Fibroblast of skin of abdomen (primary cell): ENCODE results near the gene PWWP2B. TPM values are rescaled to one million over a fixed set of nuclear protein-coding genes. Genes with fewer than 3 reads are reported as not detected.
A peak's percentile ranks its signal among the peaks of the same experiment; 100 is the strongest.

Source experiments
- DNase-seq: peaks from one replicate; pipeline ENCODE4 v3.0.0-alpha.2; 2013
- polyA plus RNA-seq, 2 experiments: library from polyadenylated mRNA; unstranded; fragments of 120-200 nt; gene quantifications; one replicate each; pipeline ENCODE4 v1.2.1, GENCODE V29; 2013; ENCODE audit not compliant: insufficient read length in 2 of 2

The PWWP2B gene
- 5.3 TPM for polyA plus RNA-seq (2013, experiment 1 of 2; ENCODE audit: insufficient read length)
- 5.8 TPM for polyA plus RNA-seq (2013, experiment 2 of 2; ENCODE audit: insufficient read length)

DNA sequence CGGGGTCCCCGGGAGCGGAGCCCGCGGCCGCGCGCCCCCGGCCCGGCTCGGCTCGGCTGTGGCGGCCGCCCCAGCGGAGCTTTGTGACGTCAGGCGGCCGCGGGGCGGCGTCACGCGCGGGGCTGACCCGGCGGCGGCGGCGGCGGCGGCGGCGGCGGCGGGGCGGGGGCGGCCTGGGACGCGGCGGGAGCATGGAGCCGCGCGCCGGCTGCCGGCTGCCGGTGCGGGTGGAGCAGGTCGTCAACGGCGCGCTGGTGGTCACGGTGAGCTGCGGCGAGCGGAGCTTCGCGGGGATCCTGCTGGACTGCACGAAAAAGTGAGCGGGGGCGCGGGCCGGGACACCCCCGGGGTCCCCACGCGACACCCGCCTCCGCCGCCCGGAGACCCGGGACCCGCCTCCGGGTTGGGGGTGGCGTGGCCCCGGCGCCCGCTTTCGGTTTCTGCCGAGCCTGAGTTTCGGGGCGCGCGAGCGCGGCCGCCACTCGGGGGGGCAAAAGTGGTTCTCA is at the start of gene PWWP2B:
Gene PWWP2B (plus strand): TSS at position 165 of the 506 bp plus-strand sequence. CDS start 27 bp downstream, at position 192.
- DNase-seq = peak; percentile 46

DNA sequence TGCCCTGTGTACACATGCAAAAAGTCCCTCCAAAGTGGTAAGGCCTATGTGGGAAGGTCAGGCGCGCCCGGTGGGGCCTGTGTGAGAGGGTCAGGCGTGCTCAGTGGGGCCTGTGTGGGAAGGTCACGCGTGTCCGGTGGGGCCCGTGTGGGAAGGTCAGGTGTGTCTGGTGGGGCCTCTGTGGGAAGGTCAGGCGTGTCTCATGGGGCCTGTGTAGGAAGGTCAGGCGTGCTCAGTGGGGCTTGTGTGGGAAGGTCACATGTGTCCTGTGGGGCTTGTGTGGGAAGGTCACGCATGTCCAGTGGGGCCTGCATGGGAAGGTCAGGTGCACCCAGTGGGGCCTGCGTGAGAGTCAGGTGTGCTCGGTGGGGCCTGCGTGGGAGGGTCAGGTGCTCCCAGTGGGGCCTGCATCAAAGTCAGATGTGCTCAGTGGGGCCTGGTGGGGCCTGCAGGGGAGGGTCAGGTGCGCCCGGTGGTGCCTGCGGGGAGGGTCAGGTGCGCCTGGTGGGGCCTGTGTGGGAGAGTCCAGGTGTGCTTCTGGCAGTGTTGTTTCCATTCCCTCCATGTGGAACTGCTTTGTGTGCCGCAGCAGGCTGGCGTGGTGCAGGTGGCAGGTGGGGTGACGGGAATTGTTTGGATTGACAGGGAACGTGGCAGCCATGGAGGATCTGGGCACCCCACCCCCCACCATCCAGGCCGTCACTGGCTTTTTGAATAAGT is 49.6 kb upstream of the PWWP2B start:
- no peak for DNase-seq

DNA sequence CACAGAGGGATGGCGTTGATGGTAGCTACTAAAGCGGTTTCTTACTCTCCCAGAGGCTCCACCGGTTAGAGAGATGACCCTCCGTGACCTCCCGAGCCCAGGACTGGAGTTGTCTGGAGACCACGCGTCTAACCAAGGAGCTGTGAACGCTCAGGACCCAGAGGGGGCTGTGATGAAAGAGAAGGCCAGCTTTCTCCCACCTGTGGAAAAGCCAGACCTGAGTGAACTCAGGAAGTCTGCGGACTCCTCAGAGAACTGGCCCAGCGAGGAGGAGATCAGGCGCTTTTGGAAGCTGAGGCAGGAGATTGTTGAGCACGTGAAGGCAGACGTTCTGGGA is 49.1 kb upstream of the PWWP2B start:
- no peak for DNase-seq

DNA sequence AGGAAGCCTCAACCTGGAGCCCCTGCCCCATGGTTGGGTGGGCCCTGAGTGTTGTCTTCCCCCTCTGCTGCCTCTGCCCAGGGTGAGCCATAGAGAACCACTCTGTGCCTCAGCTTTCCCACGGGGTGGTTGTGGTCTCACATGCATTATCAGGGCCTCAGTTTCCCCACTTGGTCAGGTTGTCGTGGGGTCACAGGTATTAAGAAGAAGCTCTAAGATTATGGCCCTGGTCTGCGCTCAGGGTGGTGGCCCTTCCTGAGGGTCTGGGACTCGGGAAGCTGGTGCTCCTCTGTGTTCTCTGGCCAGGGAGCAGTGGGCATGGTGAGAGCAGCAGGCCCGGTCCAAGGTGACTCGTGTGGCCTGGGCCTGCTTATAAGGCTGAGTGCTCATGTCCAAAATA is 47.2 kb upstream of the PWWP2B start:
- DNase-seq = no peak

DNA sequence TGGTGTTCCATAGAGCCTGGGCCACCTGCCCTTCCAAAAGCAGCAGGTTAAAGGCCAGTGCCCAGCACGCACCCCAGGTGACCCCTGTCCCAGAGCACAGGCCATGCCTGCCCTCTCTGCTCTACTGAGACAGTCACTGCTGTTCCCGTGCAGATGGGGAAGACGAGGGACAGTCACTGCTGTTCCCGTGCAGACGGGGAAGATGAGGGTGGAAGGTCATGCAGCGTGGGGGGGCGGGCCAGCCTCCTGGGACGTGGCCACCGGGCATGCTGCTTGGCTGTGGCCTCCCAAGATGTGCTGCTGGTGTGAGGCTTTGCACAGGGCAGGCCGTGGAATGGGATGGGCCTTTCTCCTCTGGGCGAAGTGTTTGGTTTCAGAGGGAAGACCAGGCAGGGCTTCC is 46.6 kb upstream of the PWWP2B start:
- DNase-seq = no peak

DNA sequence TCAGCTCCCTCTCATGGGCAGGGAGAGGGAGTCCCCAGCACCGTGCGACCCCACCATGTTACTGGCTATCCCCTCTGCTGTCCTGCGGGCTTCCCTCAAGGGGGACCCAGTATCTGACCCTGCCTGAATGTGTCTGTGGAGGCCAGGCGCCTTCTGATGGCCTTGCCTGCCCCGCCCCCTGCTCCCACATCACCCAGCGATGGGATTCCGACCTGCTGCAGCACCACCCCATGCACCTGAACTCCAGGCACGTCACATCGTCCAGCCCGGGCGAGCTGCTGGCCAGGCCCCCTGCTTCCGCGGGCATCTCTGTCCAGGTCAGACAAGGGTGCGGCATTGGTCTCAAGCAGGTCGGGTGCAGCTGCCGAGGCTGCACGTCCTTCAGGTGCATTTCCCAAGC is 46.1 kb upstream of the PWWP2B start:
- no peak for DNase-seq

DNA sequence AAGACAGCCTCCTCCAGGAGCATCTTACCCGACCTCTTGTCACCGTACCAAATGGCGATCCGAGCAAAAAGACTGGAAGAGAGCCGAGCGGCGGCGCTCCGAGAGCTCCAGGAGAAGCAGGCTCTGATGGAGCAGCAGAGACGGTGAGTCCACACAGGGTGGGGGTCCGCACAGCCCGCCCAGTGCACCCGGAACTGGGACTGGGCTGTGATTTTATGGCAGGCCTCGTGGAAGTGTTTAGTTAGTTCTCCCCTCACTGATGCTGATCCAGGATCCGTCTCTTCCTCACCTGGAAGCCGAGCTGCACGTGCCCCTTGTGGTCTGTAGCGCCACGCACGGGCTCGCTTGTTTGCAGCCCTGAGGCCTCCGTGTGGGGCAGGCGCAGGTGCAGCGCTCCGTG is 45.4 kb upstream of the PWWP2B start:
- DNase-seq = no peak

DNA sequence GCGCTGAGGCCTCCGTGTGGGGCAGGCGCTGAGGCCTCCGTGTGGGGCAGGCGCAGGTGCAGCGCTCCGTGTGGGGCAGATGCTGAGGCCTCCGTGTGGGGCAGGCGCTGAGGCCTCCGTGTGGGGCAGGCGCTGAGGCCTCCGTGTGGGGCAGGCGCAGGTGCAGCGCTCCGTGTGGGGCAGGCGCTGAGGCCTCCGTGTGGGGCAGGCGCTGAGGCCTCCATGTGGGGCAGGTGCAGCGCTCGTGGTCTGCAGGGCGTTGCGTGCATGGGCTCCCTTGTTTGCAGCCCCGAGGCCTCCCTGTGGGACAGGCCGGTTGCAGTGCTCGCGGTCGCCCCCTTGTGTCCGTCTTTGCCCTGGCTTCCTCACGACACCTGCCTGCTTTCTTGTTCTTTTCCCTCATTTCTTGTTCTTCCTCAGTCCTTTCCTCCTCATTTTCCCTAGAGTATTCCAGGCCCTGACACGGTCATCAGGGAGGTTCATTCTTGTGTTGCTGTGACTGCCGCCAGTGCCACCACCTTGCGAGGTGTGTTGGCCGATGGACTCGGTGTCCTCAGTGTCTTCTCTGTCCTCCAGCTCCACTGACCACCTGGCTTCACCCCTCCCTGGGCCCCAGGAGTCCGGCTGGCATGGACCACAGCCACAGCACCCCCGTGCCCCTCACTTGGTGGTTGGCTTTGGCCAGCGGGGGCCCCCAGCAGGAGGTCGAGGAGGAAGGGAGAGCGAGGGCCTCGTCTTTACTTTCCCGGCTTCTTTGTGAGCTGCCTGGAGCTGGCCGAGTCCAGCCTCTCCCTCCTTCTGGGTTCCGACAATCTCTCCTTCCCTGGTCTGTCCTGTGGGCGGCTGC is 44.3 kb upstream of the PWWP2B start:
- peak; percentile 29 for DNase-seq

DNA sequence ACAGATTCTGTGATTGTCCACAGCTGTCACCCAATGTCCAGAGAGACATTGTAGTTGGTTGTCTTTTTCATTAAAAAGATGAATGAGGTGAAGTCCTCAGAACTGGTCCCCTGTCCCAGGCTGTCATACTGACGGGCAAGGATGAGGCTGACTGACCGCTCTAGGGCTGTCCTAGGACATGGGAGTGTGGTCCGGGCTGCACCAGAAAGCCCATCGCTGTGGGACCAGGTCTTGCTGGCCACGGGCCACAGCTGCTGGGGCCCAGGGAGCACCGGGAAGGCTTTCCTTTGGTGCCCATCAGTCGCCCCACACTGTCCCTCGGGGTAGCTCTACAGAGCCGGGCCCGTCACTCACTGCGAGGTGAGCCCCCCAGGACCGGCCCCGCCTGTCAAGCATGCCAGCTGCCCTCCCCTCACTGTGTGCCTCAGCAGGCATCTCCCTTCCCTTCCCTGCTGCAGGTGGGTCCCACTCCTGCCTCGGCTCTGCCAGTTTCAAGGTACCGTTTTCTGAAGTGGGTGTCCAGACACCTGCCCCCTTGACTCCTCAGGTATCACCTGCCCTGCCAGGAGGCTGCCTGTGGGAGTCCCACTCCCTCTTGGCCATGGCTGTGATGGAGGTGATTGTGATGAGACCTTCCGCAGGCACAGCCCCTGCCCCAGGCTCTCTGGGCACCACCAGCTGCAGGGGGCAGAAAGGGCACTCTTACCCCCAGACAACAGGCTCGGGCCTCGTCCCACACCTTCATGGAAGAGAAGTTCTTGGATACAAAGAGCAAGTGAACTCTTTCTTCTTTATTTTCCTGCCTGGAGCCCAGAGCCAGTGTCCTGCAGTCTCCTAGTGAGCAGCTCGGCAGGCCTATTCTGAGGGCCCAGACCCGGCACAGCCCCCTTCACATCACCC is 43.3 kb upstream of the PWWP2B start:
- DNase-seq = no peak

DNA sequence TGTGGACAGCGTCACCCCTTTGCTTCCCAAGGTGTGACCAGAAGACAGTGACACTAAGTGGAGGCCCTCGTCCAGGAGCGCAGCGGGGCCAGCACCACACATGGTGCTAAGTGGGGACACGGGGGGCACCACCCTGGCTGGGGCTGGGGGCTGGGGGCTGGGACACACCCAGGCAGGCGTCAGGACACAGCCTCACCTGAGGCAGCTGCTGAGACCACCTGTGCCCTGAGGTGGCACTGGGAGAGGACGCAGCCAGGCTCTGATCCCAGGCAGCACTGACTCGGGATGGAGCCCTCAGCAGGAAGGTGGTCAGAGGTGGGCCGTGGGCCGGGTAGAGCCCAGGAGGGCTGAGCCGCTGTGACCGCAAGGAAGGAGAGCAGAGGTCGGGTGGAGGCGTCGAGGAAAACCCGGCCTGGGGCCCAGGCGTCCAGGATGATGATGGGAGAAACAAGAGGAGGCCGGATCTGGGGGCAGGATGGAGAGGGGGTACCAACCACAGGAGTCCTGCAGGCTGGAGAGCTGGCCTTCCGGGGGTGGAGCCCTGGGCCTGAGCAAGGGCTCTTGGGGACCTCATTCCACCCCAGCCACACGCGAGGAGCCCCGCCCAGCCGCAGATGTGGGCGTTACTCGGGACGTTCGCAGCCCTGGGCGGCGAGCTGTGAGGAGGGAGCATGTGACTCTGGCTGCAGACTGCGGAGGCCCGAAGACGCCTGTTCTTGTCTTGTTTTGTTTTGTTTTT is 42.5 kb upstream of the PWWP2B start:
- DNase-seq = no peak

DNA sequence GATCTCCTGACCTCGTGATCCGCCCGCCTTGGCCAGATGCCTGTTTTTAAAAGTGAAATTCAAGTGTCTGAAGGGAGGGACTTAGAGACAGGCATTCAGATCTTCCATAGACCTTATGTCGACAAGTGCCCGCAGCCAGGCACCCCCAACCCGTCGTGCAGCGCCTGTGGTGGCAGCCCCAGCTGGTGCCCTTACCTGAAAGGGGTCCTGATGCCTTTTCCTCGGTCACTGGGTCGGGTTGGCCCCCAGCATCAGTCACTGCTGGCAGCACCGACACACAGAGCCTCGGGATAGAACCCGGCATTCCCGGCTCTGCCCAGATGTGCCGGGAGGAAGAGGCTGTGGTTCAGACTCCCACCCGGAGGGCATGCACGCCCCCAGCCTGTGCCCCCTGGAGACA is 41.7 kb upstream of the PWWP2B start:
- no peak for DNase-seq

DNA sequence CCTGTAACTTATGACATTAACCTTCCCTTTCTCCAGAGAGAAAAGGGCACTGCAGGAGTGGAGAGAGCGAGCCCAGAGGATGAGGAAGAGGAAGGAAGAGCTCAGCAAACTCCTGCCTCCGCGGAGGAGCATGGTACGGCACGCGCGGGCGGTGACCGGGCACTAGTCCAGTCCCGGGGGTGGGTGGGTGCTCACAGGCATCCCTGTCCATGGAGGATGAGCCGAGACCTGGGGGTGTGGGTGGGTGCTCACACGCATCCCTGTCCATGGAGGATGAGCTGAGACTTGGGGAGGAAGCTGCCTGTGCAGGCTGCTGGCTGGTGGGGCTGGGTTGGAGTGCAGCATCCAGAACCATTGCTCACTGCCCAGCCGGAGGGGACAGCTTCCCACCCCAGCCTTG is 41.2 kb upstream of the PWWP2B start:
- DNase-seq = no peak

DNA sequence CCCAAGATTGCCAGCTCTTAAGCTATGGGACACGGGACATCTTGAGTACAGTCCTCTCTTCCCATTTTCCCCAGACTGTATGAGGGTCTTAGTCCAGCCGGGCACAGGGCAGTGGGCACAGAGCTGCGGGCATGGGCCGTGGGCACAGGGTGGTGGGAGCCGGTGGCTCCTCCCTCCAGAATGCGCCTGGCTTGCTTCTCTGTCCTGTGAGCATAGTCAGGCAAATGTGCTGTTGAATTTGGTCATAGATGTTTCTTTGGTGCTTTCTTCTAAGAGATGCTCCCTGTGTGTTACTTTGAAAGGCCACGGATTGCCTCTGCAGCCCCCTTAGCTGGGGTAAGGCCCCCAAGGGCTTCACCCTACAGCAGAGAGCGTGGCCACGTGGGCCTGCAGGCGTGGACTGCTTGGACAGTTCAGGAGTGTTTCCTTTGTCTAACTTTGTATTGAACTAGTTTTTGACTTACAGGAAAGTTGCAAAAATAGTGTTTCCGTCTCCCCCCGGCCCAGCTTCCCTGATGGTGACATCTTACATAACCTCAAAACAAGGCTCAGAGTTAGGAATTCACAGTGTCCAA is 40.3 kb upstream of the PWWP2B start:
- no peak for DNase-seq

DNA sequence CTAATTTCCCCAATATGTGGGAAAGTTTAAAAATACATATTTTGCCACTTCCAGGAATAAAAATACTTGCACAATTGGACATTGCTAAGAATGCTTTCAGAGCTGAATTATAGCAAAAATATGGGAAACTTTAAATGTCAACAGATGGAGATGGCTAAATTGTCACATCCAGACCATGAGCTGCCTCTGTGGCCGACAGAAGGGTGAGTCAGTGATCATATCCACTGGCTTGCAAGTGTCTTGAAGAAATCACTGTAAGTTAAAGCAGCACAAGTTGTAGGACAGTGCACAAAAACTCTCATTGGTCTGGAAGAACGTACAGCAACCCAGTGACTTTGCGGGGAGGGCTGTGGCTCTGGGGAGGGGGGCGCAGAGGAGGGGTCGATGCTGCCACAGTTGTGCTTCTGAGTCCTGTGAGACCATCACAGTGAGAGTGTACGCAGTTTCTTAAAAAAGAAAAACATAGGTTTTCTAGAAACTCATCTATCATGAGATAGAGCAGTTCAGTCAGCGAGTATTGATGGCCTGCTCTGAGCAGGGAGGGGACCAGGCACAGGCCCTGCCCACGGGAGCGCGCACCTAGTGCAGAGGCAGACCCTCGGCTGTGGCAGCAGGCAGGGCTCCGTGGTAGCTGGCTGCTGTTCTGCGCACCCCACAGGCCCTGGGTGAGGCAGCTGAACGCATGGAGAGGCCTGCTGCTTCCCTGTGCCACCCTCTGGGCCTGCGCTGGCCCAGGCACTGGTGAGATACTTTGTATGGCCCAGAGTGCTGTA is 39.5 kb upstream of the PWWP2B start:
- no peak for DNase-seq

DNA sequence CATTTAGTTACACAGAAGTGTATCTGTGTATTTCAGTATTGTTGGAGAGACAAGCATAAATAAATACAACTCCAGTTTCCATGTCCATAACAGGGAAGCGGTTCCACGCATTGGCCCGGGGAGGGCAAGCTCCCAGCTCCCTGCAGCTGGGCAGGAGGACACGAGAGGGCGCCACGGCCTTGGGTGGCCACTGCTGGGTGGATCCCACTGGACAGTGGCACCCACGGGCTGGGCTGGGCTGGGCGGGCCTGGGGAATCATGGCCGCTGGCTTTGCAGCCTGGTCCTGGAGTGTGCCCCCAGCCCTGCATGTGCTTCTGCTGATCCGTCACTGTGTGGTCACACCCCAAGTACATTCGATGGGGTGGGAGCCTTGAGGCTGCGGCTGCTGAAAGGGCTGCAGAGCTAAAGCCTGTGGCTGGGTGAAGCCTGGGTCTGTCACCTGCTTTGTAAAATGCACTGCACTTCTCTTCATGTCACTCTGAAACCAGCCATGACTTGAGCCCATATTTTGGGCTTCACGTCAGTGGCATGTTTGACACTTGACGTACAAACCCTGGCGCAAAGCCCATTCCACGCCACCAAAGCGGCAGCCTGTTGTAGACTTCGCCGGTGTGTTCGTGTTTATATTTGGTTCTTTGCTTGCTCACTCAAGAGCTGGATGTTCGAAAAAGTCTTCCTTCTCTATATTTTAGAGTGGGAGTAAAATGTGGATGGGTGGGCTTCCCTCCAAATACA is 37.5 kb upstream of the PWWP2B start:
- no peak for DNase-seq

DNA sequence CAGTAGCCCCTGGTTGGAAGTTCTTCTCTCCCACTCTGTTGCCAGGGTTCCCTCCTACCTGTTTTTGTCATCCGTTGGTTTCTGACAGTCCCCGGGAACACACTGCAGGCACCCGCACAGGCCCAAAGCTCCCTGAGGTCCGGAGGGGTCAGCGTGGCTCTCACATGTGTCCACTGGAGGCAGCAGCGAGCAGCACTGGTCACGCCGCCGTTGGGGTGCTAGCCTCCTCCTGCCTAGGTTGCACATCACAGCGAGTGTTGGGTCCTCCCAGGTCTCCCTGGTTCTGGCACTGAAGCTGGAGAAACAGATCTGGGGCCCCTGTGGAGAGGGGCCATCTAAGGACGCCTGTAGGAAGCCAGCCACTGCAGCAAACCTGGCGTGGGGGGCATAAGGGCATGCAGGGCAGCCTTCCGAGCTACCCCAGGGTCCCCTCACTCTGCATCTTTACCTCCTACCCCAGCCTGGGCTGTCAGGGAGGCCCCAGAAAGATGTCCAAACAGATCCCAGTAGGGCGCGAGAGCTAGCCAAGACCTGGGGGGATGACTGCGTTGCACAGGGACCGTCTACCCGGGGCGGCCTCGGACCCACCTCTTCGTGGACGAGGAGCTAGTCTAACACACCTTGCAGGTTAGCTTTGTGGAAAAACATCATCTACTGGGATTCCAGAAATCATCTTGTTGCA is 36.1 kb upstream of the PWWP2B start:
- DNase-seq = no peak

DNA sequence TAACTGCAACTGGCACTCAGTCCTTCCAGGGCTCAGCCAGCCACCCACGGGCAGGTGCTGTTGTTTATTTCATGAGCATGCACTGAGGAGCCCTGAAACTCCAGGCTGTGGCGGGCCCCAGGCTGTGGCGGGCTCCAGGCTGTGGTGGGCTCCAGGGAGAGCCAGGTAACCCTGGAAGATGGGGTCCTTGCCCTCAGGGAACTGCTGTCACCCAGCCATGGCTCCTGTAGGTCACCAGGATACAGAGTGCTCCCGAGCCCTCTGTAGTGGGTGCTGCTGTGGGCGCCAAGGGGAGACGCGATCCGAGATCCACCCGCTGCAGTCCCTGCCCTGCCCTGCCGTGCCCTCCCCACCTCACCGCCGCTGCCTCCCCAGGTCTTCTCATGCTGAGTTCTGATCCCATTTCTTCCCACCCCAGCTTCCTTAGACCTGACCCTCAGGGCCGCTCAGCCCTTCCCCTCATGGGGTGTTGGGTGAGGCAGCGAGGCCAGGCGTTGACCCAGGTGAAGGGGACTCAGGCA is 35.4 kb upstream of the PWWP2B start:
- no peak for DNase-seq

DNA sequence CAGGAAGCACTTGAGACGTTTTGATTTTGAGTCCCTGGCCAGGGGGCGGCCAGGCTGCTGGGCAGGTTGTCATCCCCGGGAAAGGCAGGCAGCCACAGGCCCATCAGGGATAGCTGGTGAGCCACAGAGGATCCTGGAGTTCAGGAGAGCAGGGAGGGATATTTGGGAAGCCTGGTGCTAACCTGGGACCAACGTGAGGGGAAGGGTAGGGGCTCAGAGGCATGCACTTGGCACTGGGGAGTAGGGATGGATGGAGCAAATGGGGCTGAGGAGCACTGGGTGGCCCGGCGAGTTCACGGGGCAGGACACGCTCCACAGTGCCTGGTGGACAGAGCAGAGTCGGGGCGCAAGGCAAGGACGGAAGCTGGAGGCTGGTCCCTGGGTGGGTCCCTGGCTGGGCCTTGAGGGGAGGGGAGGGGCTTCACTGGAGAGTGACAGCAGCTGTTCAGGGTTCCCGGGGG is 34.8 kb upstream of the PWWP2B start:
- DNase-seq = no peak

DNA sequence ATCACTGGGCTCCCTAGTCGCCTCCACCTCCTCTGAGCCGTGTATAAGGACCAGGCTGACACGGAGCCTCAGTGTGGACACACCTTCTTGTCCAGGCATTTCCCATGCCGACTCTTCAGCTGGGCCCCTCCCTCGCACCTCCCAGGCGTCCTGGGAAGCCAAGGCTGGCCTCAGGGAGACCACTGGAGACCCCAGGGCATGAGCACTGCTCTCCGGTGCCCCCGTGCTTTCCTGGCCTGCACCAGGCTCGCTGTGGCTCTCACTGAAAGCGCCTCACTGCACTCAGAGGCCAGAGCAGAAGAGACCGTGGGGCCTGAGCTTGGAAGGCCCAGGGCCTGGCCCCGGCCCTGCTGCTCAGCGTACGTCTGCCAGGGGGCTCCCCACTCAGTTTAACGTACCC is 33.6 kb upstream of the PWWP2B start:
- DNase-seq = no peak
